Activated CD4-positive, alpha-beta memory T cell treated with anti-CD3 and anti-CD28 coated beads, Interleukin-2, amount 10 ng/mL, durations not matched to agents 7 days and 5 days (primary cell): ENCODE results near the gene GPC4. TPM values are rescaled to one million over a fixed set of nuclear protein-coding genes. Genes with fewer than 3 reads are reported as not detected.
"Not testable (repeated sequence)": the region's sequence is repeated elsewhere in the genome, so short reads cannot be mapped to it uniquely, and the experiment has no call there.

Experiments
- CTCF ChIA-PET: fragments of 350-600 bp; sonication (Branson Sonifier 250); formaldehyde crosslinking; loops from one replicate; lab custom pipeline; 2021; ENCODE audit warnings: antibody characterized with exemption, inconsistent platforms; lab: Charles Lee
- POLR2A ChIA-PET: fragments of 350-600 bp; sonication (Branson Sonifier 250); formaldehyde crosslinking; loops from one replicate; lab custom pipeline; 2021; ENCODE audit warnings: antibody characterized with exemption; lab: Charles Lee
- DNase-seq: peaks from one replicate; pipeline ENCODE4 v3.0.0-alpha.2; 2020
- H3K27ac Mint-ChIP-seq: one replicate; pipeline ENCODE4 v1.8.0; 2021; ENCODE audit warnings: mild to moderate bottlenecking, mixed read lengths
- H3K27me3 Mint-ChIP-seq: one replicate; pipeline ENCODE4 v1.8.0; 2021; ENCODE audit warnings: mixed read lengths
- H3K36me3 Mint-ChIP-seq: one replicate; pipeline ENCODE4 v1.8.0; 2021; ENCODE audit warnings: low read depth, mixed read lengths
- H3K4me1 Mint-ChIP-seq: one replicate; pipeline ENCODE4 v1.8.0; 2021; ENCODE audit warnings: mixed read lengths
- H3K4me3 Mint-ChIP-seq: one replicate; pipeline ENCODE4 v1.8.0; 2021; ENCODE audit warnings: mild to moderate bottlenecking, mixed read lengths
- H3K9me3 Mint-ChIP-seq: one replicate; pipeline ENCODE4 v1.8.0; 2021; ENCODE audit warnings: mixed read lengths
- total RNA-seq, 2 experiments: library from RNA; stranded (reverse); gene quantifications; one replicate each; pipeline ENCODE4 v1.2.3, GENCODE V29; 2021

The GPC4 gene
- total RNA-seq, 2 experiments from 2014 or later: not detected

- Mint-ChIP-seq H3K4me3 (no peak overlapping the region), H3K9me3 (no peaks in the 10 kb centered on the region), H3K36me3 (no peaks in the 10 kb centered on the region), H3K27me3 (no peaks in the 10 kb centered on the region), H3K27ac (no peak overlapping the region), H3K4me1 (no peaks in the 10 kb centered on the region)
- CTCF ChIA-PET: no interaction called here
- POLR2A ChIA-PET: no interaction called here
- no peak for DNase-seq
Measured at GRCh38 chrX:133305348-133305747, 109.9 kb downstream of the GPC4 start.

- no peaks in the 10 kb centered on the region for H3K4me1 Mint-ChIP-seq
Measured at GRCh38 chrX:133302775-133303445, 112.4 kb downstream of the GPC4 start.

GRCh38 chrX:133300591-133300990, 114.7 kb downstream of the GPC4 start:
- no peak overlapping the region for H3K4me3 Mint-ChIP-seq
- no peaks in the 10 kb centered on the region for H3K9me3 Mint-ChIP-seq
- H3K27ac Mint-ChIP-seq: no peak overlapping the region
- peaks cover 2% of the 10 kb centered on the region for H3K27me3 Mint-ChIP-seq
- no peaks in the 10 kb centered on the region for H3K36me3 Mint-ChIP-seq
- ChIA-PET POLR2A (no interaction called here), CTCF (no interaction called here)
- no peaks in the 10 kb centered on the region for H3K4me1 Mint-ChIP-seq
- no peak for DNase-seq

More at GRCh38 chrX:133302775-133303445, 112.4 kb downstream of the GPC4 start:
- peaks cover 2% of the 10 kb centered on the region for H3K27me3 Mint-ChIP-seq
- no peaks in the 10 kb centered on the region for H3K36me3 Mint-ChIP-seq
- no peak for DNase-seq
- no peak overlapping the region for H3K27ac Mint-ChIP-seq
- no peaks in the 10 kb centered on the region for H3K9me3 Mint-ChIP-seq
- no peak overlapping the region for H3K4me3 Mint-ChIP-seq
- ChIA-PET POLR2A (no interaction called here), CTCF (no interaction called here)

- H3K36me3 Mint-ChIP-seq: no peaks in the 10 kb centered on the region
- no peak overlapping the region for H3K27ac Mint-ChIP-seq
- H3K4me1 Mint-ChIP-seq: no peaks in the 10 kb centered on the region
- H3K9me3 Mint-ChIP-seq: no peaks in the 10 kb centered on the region
- no peak for DNase-seq
- CTCF ChIA-PET: no interaction called here
- POLR2A ChIA-PET: no interaction called here
- peaks cover 2% of the 10 kb centered on the region for H3K27me3 Mint-ChIP-seq
- no peak overlapping the region for H3K4me3 Mint-ChIP-seq
Measured at GRCh38 chrX:133297284-133297683, 118.0 kb downstream of the GPC4 start.

GRCh38 chrX:133294126-133294525, 121.2 kb downstream of the GPC4 start:
- POLR2A ChIA-PET: no interaction called here
- peaks cover 2% of the 10 kb centered on the region for H3K27me3 Mint-ChIP-seq
- no peaks in the 10 kb centered on the region for H3K9me3 Mint-ChIP-seq
- no peak overlapping the region for H3K27ac Mint-ChIP-seq
- H3K4me3 Mint-ChIP-seq: no peak overlapping the region
- H3K4me1 Mint-ChIP-seq: no peaks in the 10 kb centered on the region
- H3K36me3 Mint-ChIP-seq: no peaks in the 10 kb centered on the region
- DNase-seq: no peak
- CTCF ChIA-PET: no interaction called here

- H3K9me3 Mint-ChIP-seq: no peaks in the 10 kb centered on the region
- H3K36me3 Mint-ChIP-seq: no peaks in the 10 kb centered on the region
- H3K27me3 Mint-ChIP-seq: no peaks in the 10 kb centered on the region
- H3K4me3 Mint-ChIP-seq: no peak overlapping the region
- CTCF ChIA-PET: no interaction called here
- DNase-seq: no peak
- H3K27ac Mint-ChIP-seq: no peak overlapping the region
- no peaks in the 10 kb centered on the region for H3K4me1 Mint-ChIP-seq
- POLR2A ChIA-PET: no interaction called here
Measured at GRCh38 chrX:133290076-133290475, 125.2 kb downstream of the GPC4 start.

GRCh38 chrX:133287860-133288259, 127.4 kb downstream of the GPC4 start:
- Mint-ChIP-seq H3K9me3 (no peaks in the 10 kb centered on the region), H3K27ac (no peak overlapping the region), H3K4me3 (no peak overlapping the region), H3K4me1 (no peaks in the 10 kb centered on the region), H3K27me3 (no peaks in the 10 kb centered on the region), H3K36me3 (no peaks in the 10 kb centered on the region)
- ChIA-PET POLR2A (no interaction called here), CTCF (no interaction called here)
- DNase-seq: no peak

- ChIA-PET POLR2A (no interaction called here), CTCF (no interaction called here)
- no peaks in the 10 kb centered on the region for H3K36me3 Mint-ChIP-seq
- no peak overlapping the region for H3K27ac Mint-ChIP-seq
- DNase-seq: no peak
- no peak overlapping the region for H3K4me3 Mint-ChIP-seq
- no peaks in the 10 kb centered on the region for H3K4me1 Mint-ChIP-seq
- no peaks in the 10 kb centered on the region for H3K27me3 Mint-ChIP-seq
- no peaks in the 10 kb centered on the region for H3K9me3 Mint-ChIP-seq
Measured at GRCh38 chrX:133285341-133285740, 129.9 kb downstream of the GPC4 start.

- DNase-seq, H3K27ac Mint-ChIP-seq, H3K27me3 Mint-ChIP-seq, H3K36me3 Mint-ChIP-seq, CTCF ChIA-PET, H3K4me3 Mint-ChIP-seq, POLR2A ChIA-PET, H3K4me1 Mint-ChIP-seq, H3K9me3 Mint-ChIP-seq: not testable (repeated sequence)
Measured at GRCh38 chrX:133279112-133279730, 136.1 kb downstream of the GPC4 start.

GRCh38 chrX:133273180-133273579, 142.1 kb downstream of the GPC4 start:
- H3K27ac Mint-ChIP-seq: no peak overlapping the region
- no peak for DNase-seq
- H3K27me3 Mint-ChIP-seq: no peaks in the 10 kb centered on the region
- H3K4me3 Mint-ChIP-seq: no peak overlapping the region
- CTCF ChIA-PET: no interaction called here
- no peaks in the 10 kb centered on the region for H3K36me3 Mint-ChIP-seq
- no peaks in the 10 kb centered on the region for H3K9me3 Mint-ChIP-seq
- H3K4me1 Mint-ChIP-seq: no peaks in the 10 kb centered on the region
- POLR2A ChIA-PET: no interaction called here

- ChIA-PET CTCF (no interaction called here), POLR2A (no interaction called here)
- no peaks in the 10 kb centered on the region for H3K36me3 Mint-ChIP-seq
- H3K27ac Mint-ChIP-seq: no peak overlapping the region
- H3K4me3 Mint-ChIP-seq: no peak overlapping the region
- H3K9me3 Mint-ChIP-seq: no peaks in the 10 kb centered on the region
- H3K27me3 Mint-ChIP-seq: no peaks in the 10 kb centered on the region
- no peak for DNase-seq
- H3K4me1 Mint-ChIP-seq: no peaks in the 10 kb centered on the region
Measured at GRCh38 chrX:133269168-133269567, 146.1 kb downstream of the GPC4 start.

GRCh38 chrX:133267621-133268020, 147.7 kb downstream of the GPC4 start:
- Mint-ChIP-seq H3K27me3 (no peaks in the 10 kb centered on the region), H3K9me3 (no peaks in the 10 kb centered on the region), H3K4me1 (no peaks in the 10 kb centered on the region), H3K36me3 (no peaks in the 10 kb centered on the region), H3K27ac (no peak overlapping the region), H3K4me3 (no peak overlapping the region)
- CTCF ChIA-PET: no interaction called here
- no peak for DNase-seq
- POLR2A ChIA-PET: no interaction called here

- CTCF ChIA-PET: no interaction called here
- Mint-ChIP-seq H3K27me3 (no peaks in the 10 kb centered on the region), H3K36me3 (no peaks in the 10 kb centered on the region), H3K27ac (no peak overlapping the region), H3K4me1 (no peaks in the 10 kb centered on the region), H3K4me3 (no peak overlapping the region), H3K9me3 (no peaks in the 10 kb centered on the region)
- POLR2A ChIA-PET: no interaction called here
- DNase-seq: no peak
Measured at GRCh38 chrX:133265331-133265730, 150.0 kb downstream of the GPC4 start.

GRCh38 chrX:133258481-133258880, 156.8 kb downstream of the GPC4 start:
- ChIA-PET CTCF (no interaction called here), POLR2A (no interaction called here)
- H3K27ac Mint-ChIP-seq: no peak overlapping the region
- H3K36me3 Mint-ChIP-seq: no peaks in the 10 kb centered on the region
- no peak overlapping the region for H3K4me3 Mint-ChIP-seq
- H3K9me3 Mint-ChIP-seq: no peaks in the 10 kb centered on the region
- H3K27me3 Mint-ChIP-seq: no peaks in the 10 kb centered on the region
- no peaks in the 10 kb centered on the region for H3K4me1 Mint-ChIP-seq
- DNase-seq: no peak
